HFFc6 (cell line): ENCODE data around the gene PPM1F. TPM values are rescaled to one million over a fixed set of nuclear protein-coding genes. Genes with fewer than 3 reads are reported as not detected.
A peak's percentile ranks its signal among the peaks of the same experiment; 100 is the strongest.

Source experiments
- DNase-seq: peaks from one replicate; pipeline ENCODE4 v3.0.0-alpha.2; 2018
- H3K27ac Mint-ChIP-seq: 2 replicates; pipeline ENCODE4 v1.8.0; 2020; ENCODE audit warnings: mild to moderate bottlenecking, mixed read lengths
- H3K27me3 Mint-ChIP-seq: 2 replicates; pipeline ENCODE4 v1.8.0; 2021; ENCODE audit warnings: mild to moderate bottlenecking, moderate library complexity, mixed read lengths; ENCODE audit not compliant: insufficient read depth
- H3K36me3 Mint-ChIP-seq: 2 replicates; pipeline ENCODE4 v1.8.0; 2021; ENCODE audit warnings: low read depth, mixed read lengths
- H3K4me1 Mint-ChIP-seq: 2 replicates; pipeline ENCODE4 v1.8.0; 2020; ENCODE audit warnings: low read depth, mixed read lengths
- H3K4me3 Mint-ChIP-seq: 2 replicates; pipeline ENCODE4 v1.8.0; 2020; ENCODE audit warnings: mild to moderate bottlenecking, moderate library complexity, mixed read lengths
- H3K9me3 Mint-ChIP-seq: 2 replicates; pipeline ENCODE4 v1.8.0; 2020; ENCODE audit warnings: mild to moderate bottlenecking, mixed read lengths
- total RNA-seq, 6 experiments: library from RNA; stranded (reverse); fragmentation: NEBNext Ultra II Directional; extraction: Animal tissue kit (Norgen Biotek cat#: 25700); gene quantifications; 2 replicates in 1 of 6; 3 replicates in 5 of 6; pipeline ENCODE4 v1.2.3, GENCODE V29; 2021
- TF ChIP-seq, protein P1 (sequence below): fragments of 200-600 bp; sonication (generic); IDR thresholded peaks from 2 replicates; pipeline ENCODE4 v1.5.0; 2021; ENCODE audit warnings: antibody characterized with exemption, mild to moderate bottlenecking

Gene PPM1F
- total RNA-seq, 6 experiments from 2014 or later: 56.1 to 65.3 (median 60.6) TPM

DNA sequence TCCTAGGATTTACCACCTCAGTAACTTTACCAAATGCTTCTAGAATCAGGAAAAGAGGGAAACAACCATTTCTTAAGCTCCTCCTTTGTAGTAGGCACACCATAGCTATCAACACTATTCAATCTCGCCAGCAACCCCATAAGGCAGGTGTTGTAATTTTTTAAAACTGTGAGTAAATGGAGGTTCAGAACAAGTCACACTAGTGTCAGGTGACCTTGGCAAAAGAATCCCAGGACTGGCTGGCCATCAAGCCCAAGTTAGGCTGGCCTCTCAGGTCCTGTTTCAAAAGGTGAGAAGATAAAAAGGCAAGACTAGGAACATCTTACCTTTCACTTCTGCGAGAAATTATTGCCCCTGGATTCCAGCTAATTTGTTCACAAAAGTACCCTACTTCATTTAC lies 29.2 kb upstream of the PPM1F start:
- peaks cover 21% of the 10 kb centered on the region for H3K4me1 Mint-ChIP-seq
- H3K9me3 Mint-ChIP-seq: no peaks in the 10 kb centered on the region
- TF ChIP-seq, protein P1, sequence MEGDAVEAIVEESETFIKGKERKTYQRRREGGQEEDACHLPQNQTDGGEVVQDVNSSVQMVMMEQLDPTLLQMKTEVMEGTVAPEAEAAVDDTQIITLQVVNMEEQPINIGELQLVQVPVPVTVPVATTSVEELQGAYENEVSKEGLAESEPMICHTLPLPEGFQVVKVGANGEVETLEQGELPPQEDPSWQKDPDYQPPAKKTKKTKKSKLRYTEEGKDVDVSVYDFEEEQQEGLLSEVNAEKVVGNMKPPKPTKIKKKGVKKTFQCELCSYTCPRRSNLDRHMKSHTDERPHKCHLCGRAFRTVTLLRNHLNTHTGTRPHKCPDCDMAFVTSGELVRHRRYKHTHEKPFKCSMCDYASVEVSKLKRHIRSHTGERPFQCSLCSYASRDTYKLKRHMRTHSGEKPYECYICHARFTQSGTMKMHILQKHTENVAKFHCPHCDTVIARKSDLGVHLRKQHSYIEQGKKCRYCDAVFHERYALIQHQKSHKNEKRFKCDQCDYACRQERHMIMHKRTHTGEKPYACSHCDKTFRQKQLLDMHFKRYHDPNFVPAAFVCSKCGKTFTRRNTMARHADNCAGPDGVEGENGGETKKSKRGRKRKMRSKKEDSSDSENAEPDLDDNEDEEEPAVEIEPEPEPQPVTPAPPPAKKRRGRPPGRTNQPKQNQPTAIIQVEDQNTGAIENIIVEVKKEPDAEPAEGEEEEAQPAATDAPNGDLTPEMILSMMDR: no peak
- H3K36me3 Mint-ChIP-seq: no peaks in the 10 kb centered on the region
- peak overlapping the region; percentile 68 for H3K27ac Mint-ChIP-seq
- H3K4me3 Mint-ChIP-seq: peak overlapping the region; percentile 92
- no peak for DNase-seq
- no peaks in the 10 kb centered on the region for H3K27me3 Mint-ChIP-seq

DNA sequence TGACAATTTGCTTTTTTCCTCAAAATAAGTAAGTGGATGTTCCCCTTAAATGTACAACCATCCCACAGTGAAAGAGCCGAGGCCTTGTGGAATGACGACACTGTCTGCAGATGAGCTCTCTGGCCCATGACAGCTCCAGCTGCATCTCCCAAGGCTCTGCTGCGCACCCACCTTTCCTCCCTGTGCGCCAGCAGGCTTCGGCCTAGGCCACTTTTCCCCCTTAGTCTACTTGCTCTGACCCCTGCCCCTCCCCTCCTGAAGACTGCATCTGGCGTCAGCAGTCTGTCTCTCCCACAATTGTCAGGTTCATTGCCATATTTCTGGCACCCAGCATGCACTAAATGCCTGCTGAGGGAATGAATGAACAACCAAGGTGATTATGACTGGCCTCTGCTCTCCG lies 27.9 kb upstream of the PPM1F start:
- DNase-seq: no peak
- TF ChIP-seq, protein P1: no peak
- H3K27ac Mint-ChIP-seq: no peak overlapping the region
- peaks cover 21% of the 10 kb centered on the region for H3K4me1 Mint-ChIP-seq
- H3K9me3 Mint-ChIP-seq: no peaks in the 10 kb centered on the region
- H3K36me3 Mint-ChIP-seq: peaks cover 3% of the 10 kb centered on the region
- H3K4me3 Mint-ChIP-seq: no peak overlapping the region
- H3K27me3 Mint-ChIP-seq: no peaks in the 10 kb centered on the region

DNA sequence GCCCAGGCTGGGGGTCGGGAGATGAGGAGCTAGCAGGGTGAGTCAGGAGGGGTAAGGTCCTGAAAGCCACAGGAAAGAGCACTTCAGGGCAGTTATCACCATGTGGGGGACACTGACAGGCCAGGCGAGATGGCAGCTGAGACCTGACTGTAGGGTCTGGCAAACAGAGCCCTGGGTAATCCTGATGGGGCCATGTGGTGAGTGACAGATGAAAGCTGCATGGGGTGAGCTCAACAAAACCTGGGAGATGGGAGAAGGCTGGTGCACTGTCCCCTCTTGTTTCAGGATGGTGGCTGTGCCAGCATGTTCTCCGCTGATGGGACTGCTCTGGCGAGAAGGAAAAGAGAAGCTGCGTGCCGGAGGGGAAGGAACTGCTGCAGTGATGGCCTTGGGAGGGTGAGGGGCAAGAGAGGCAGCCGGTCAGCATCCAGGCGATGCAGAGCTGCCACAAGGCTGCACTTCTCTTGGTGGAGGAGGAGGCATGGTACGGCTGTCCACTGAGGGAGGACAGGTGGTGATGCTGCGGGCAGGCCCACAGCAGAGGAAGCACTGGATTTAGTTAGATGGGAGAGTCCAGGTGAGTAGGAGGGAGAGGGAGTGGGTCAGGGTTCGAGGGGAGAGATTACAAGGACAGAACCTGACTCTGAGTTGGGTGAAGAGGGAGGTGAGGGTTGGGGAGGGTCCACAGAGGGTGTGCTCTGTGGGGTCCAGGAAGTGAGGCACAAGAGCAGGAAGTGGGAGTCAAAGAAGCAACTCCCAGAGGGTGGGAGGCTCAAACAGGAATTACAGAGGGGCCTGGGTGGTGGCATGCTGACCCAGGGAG lies 26.1 kb upstream of the PPM1F start:
- TF ChIP-seq, protein P1: no peak
- H3K9me3 Mint-ChIP-seq: no peaks in the 10 kb centered on the region
- peaks cover 5% of the 10 kb centered on the region for H3K36me3 Mint-ChIP-seq
- H3K4me1 Mint-ChIP-seq: peaks cover 16% of the 10 kb centered on the region
- no peak overlapping the region for H3K27ac Mint-ChIP-seq
- DNase-seq: no peak
- H3K4me3 Mint-ChIP-seq: no peak overlapping the region
- no peaks in the 10 kb centered on the region for H3K27me3 Mint-ChIP-seq

DNA sequence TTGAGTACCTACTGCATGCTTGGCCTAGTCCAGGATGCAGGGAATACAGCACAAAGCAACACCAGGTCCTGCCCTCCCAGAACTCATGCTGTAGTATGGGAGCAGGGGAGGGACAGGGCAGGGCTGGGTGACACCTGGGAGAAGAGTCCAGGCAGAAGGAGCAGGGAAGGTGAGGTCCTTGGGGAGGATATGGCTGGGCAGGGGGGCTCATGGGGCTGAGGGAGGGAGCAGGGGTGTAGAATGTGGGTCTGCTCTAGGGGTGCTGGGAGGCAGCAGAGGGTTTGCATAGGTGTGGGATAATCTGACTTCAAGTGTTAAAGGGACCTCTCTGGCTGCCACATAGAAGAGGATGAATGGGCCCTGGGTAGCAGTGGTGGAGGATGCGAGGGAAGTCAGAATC lies 25.2 kb upstream of the PPM1F start:
- Mint-ChIP-seq H3K4me3 (no peak overlapping the region), H3K9me3 (no peaks in the 10 kb centered on the region), H3K27me3 (no peaks in the 10 kb centered on the region), H3K36me3 (peaks cover 5% of the 10 kb centered on the region), H3K27ac (no peak overlapping the region), H3K4me1 (peaks cover 16% of the 10 kb centered on the region)
- TF ChIP-seq, protein P1: no peak
- DNase-seq: no peak

DNA sequence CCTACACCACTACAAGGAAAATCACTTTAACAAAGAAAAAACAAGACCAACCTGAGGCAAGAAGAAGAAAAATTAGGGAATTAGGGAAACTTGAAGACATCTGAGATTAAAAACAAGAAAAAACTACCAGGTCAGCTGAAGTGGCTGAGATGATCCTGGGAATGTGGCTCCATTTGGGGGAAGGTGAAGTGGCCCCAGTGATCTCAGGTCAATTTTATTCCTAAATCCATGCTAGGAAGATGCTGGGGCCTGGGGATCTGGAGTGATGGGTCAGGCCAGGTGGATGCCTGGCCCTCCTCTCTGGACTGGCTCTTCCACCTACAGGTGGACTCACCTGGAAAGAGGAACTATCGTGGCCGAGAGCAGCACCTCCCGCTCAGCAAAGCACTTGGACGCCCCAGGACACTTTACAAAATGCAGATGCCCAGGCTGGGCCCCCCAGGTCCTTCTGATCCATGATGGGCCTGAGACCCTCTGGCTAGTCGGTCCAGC lies 23.3 kb upstream of the PPM1F start:
- TF ChIP-seq, protein P1: no peak
- no peak for DNase-seq
- Mint-ChIP-seq H3K36me3 (peaks cover 9% of the 10 kb centered on the region), H3K27me3 (no peaks in the 10 kb centered on the region), H3K9me3 (no peaks in the 10 kb centered on the region), H3K4me1 (peaks cover 3% of the 10 kb centered on the region; the same call in 1 of the 2 replicates), H3K27ac (no peak overlapping the region), H3K4me3 (no peak overlapping the region)
